Hematopoietic multipotent progenitor cell treated with erythropoietin and hydrocortisone succinate and interleukin-3 and kit ligand, for 8 days (in vitro differentiated cells): ENCODE data around the gene GALNT2.

Experiments used
- DNase-seq: peaks from one replicate; pipeline ENCODE4 v3.0.0-alpha.2; 2015

GALNT2 gene

DNA sequence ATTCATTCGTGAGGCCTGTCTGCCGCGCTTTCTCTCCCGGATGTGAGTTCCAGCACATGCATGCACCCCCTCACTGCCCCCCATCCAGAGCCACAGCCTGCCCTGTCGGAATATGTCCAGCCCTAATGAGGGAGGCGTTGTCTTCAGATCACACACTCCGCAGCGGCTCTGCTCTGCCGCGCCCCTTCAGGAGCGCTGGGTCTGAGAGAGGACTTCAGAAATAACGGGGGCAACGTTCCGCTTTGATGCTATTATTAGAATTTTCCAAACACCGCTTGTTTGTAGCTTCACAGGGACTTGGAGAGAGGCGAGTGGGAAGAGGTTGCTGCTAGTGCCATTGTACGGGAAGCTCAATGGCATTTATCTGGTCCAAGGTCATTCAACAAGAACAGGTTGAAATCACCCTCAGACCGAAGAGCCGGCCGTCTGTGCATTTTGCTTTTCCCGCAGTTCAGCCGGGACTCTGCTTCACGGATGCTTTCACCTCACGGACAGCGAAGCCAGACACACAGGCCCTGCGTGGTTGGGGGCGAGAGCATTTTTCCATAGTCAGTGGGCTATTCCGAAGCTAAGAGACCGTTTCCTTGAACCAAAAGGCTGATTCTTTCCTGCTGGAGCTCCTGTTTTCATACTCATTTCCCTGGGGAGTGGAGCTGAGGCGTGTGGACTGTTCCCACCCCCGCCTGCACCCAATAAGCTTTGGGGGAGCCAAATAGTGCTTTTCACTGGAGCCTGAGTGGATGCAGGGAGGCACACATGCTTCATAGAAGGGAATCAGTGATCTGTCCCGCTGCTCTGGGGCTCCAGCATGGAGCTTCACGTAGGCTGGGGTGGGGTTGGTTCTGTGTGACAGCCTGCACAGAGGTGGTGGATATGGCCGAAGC, 69.7 kb downstream of the GALNT2 start:
- DNase-seq, result no peak

DNA sequence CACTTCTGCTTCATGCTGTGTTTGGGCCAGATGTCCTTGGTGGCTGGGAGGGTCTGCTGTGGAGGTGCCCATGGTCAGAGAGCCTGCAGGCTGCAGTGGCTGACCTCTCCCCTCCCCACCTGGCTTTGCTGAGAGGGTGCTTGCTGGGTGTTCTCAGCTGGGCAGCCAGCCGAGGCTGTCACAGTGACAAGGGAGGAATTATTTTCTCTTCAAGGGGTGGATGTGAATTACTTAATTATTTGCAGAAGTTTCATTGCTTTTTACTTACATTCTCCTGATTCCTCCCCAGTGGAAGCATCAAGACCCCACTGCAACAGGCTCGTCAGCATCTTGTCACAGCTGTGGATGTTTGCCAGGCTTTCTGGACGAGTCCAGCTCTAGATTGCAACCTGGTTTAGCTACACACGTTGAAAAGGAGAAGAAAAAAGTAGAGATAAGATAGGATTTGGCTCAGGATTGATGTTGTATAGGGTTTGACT, 70.3 kb downstream of the GALNT2 start:
- DNase-seq, result peak; percentile 49

DNA sequence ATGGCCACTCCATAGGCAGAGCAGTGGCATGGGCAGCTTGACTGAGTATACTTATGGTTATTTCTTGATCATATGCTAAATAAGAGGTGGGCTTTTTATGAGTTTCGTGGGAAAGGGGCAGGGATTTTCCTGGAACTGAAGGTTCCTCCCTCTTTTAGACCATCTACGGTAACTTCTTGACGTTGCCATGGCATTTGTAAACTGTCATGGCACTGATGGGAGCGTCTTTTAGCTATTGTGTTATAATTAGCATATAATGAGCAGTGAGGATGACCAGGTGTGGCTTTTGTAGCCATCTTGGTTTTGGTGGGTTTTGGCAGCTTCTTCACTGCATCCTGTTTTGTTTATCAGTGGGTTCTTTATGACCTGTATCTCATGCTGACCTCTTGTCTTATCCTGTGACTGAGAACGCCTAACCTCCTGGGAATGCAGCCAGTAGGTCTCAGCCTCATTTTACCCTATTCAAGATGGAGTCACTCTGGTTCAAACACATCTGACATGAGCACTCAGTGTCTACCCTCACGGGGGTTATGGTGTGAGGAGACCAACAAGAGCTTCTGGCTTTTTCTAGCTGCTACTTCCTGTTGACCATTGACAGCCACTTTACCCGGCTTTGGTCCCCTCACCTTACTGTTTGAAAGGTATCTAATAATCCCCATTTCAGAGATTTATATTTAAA, 71.7 kb downstream of the GALNT2 start:
- peak; percentile 68 for DNase-seq

DNA sequence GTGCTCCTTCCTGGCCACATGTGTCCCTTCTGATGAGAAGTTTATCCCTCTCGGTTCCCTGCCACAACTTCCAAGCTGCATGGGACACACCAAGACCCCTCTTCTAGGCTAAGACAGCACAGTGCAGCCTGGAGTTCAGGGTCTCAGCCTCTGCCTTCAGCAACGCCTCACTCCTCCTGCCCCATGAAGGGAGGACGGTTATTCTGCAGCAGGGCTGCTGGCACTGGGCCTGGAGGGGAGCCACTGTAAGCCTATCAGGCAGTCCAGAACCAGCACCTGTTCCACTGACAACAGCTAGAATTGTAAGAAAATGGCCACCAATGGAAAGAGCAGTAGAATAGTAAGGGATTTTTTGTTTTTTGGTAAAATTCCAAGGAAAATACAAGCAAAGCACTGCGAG, 72.3 kb downstream of the GALNT2 start:
- DNase-seq, result peak; percentile 84

DNA sequence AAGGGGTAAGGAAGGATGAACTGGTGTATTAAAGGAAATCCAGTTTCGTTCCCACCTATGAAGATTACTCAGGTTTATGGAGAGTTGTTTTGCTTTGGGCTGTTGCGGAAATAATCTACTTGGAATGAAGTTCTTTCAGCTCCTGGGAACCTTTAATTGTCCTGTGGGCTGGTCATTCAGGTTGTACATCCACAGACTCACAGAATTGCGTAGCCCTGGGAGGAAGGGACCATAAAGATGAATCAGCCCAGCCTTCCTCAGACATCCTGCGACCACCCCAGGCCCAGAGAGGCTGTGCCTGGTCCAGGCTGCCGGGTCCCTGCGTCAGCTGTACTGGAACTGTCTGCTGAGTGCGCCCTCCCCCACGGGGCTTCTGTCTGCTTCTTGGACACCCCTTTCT, 72.7 kb downstream of the GALNT2 start:
- no peak for DNase-seq

DNA sequence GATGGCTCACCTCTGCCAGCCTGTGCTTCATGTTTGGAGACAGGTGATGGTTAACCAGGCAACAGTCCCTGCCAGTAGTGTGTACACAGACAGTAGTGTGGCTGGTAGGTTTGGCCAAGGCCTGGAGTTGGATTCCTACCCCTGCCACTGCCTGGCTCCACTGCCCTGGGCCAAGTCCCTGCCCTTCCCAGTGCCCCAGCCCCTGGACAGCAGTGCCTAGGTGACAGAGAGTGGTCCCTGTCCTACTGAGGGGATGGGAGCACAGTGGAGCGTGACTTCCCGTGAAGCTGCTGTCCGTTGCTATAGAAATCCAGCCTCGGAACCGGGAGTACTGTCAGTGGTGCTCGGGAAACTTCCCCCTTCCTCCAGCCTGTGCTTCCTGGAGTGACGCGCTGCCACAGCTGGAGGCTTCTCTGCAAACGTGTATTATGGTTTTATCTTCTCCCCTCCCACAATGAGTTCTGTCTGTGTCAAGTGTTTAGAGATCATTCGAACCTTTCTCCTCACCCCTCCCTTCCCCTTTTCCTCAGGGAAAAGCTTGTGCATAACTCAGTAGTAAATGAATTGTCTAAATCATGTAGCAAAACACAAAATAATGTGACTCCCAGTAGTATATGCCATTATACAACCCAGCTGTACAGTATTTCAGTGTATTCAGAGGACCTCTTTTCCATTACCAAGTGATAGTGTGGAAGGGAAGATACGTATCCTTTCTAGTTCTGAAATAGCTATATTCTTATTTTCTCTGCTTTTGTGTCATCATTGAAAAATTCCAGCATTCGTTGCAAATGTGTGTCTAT, 73.4 kb downstream of the GALNT2 start:
- DNase-seq, result peak; percentile 47

DNA sequence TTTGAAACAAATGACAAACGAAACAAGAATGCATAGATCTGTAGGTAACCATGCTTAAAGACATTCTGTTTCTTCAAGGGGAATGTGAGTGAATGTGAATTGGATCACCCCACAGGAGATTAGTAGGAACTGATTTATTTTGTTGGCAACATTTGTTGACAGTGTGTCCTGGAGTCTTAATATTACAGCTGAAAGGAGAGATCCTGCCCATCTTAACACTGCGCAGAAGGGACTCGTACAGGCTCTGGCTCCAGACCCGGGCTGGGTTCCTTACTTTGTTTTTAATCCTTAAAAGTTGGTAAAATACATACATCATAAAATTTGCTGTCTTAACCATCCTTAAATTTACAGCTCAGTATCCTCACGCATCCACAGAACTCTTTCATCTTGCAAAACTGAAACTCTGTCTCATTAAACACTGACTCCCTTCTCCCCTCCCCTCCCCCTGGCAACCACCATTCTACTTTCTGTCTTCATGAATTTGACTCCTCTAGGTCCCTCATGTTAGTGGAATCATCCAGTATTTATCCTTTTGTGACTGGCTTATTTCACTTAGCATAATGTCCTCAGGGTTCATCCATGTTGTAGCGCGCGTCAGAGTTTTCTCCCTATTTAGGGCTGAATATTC, 74.1 kb downstream of the GALNT2 start:
- DNase-seq, result no peak

DNA sequence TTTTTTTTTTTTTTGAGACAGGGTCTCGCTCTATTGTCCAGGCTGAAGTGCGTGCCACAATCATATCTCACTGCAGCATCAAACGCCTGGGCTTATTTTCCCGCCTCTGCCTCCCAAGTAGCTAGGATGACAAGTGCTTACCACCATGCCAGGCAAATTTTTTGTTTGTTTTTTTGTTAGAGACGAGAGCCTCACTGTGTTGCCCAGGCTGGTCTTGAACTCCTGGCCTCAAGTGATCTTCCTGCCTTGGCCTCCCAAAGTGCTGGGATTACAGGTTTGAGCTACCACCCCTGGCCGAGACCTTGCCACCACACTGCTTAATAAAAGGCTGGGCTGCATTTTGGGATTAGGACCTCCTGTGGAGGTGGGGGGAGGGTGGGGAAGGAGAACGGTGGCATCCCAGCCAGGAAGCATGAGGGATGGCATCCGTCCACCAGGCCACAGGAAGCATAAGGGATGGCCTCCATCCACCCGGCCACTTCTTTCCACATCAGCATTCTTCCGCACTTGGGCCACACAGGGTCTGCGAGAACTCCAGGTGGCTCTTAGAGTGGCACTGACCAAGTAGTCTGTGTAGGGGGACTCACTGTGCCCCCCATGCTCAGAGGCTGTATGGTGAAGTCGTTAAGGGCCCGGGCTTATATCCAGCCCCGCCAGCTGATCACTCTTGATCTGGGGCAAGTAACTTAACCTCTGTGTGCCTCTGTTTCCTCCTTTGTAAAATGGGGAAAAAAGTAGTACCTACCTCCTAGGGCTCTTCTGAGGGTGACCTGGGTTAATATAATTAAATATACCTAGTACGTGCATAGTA, 75.0 kb downstream of the GALNT2 start:
- DNase-seq, result no peak

DNA sequence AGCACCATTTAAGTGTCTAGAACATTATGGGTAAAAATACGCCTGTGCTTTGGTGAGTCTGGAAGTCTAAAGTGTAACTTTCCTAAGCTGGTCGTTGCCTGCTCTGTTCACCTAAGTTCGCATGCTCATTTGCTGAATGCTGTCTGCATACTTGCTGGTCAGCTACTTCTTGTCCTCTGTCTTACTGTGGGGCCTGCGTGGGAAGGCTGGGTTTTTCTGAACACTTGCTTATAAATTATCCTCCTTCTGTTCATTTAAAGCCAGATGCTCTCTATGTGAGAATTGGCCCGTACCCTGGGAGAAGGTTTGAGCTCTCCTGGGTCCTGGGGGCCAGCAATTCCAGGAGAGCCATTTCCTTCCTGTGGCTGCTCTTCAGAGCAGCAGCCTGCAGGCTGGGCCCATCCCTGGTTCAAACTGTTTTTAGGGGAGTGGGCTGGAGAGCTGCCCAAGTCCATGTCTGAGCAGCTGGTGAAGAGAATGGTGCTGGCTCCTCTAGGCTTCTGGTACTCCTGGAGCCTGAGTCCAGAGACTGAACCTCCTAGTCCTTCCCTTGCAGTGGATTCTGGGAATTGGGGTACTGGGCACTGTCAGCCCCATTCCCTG, 75.7 kb downstream of the GALNT2 start:
- DNase-seq, result no peak

DNA sequence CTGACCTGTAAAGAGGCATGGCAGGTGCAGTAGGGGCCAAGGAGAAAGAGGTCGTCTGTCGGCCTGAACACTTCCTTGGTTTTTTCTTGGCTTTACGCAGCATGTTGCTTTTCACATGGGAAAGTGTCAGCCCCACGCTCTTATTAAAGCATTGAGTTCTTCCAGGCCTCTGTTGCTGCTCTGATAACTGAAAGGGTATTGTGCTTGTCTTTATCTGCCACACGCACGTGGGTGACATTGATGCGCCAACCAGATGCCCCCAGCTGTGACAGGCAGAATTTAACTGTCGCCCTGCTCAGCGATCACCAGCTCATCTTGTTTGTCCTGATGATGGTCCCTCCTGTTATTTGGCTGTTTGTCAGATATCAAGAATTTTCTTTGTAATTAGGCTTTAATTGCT, 76.5 kb downstream of the GALNT2 start:
- DNase-seq, result peak; percentile 99

DNA sequence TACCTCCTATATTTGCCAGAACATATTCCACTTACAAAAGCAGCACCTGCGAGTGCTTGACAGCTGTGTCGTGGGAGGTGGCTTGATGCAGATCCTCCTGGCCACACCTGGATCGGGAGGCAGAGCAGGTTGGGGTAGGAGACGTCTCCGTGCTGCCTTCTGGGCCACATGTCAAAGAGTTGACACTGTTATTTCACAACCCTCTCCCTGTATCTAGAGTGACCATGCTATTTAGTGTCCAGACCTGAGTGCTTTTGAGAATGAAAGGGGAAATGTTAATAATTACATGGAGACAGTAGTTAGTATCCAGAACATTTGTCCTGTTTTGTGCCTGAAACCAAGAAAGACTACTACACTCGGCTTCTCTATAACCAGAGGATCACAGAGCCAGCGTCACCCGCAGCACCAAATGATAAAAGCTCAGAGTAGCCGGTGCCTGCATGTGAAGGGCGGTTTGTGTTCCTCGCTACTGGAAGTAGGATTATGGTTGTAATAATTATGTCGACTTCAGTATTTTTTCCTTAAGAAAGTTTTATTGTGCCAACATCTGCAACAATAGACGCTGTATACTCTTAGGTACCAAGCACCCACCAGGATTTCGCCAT, 77.1 kb downstream of the GALNT2 start:
- no peak for DNase-seq

DNA sequence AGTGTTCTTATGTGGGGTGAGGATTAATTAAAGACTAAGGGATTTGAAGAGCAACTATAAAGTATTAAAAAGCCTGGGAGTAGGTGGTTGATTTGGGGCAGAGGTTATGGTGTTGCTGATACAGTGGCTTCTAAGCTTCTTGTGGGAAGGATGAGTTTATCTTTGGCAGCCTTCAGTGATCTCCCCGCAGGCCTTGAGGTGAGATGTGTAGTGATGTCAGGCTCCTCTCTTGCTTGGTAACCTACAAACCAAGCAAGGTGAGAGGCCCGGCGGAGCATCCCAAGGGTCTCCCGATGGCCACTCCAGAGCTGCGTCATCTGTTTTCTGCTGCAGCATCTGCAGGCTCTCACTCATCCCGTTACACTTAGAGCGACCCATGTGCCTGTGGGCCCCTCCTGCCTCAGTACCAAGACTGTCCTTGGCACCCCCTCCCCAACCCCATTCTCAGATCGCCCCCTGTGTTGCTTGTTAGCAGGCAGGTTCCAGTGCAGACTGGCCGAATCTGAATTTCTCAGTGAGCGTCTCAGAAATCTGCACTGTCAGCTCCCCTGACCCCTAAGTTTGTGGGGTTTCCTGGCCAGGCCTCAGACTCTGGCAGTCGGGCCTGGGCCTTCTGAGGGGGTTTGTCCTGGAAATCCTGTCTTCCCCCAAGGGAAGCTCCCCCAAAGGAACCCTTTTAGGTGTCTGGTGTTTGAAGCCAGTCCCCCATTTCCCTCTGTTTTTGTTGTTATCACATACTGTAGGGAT, 77.9 kb downstream of the GALNT2 start:
- DNase-seq, result peak; percentile 75

DNA sequence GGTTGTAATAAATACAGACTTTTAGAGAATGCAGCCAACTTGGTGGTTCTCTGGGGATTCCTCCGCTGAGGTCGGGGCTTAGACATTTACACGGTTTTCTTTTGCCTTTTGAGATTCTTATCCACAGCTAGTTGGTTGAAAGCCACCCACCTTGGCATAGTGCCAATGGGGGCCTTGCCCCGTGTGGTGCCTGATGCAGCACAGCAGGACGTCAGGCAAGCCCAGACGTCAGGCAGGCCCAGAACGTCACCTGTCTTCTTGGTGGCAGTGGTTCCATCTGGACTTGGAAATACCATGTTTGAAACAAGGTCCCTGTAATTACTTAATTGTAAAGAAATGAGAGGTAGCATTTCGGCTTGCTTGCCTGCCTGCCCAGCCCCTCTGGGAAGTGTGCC, 78.5 kb downstream of the GALNT2 start:
- DNase-seq, result peak; percentile 90

DNA sequence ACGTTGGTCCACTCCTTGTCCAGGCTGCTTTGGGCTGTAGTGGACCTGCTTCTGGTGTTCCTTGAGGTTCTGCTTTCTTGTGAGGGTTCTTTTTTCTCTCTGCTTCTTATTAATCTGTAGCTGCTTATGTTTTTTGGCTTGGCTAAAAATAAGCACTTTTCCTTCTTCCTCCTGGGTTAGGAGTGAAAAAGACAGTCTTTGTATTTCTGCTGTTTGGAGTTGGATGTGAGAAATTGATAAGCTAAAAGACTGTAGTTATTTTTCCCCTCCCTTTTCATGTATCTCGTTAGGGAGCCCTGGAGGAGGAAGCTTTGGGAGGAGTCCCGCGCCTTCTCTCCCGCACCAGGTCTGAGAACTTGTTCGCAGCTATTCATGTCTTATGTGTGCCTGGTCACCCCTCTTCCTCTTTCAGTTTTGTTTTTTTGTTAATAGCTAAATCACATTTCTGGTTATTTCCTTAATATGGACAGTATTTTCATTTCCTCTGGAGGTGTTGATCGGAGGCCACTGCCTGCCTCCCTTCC, 79.0 kb downstream of the GALNT2 start:
- peak; percentile 90 for DNase-seq

DNA sequence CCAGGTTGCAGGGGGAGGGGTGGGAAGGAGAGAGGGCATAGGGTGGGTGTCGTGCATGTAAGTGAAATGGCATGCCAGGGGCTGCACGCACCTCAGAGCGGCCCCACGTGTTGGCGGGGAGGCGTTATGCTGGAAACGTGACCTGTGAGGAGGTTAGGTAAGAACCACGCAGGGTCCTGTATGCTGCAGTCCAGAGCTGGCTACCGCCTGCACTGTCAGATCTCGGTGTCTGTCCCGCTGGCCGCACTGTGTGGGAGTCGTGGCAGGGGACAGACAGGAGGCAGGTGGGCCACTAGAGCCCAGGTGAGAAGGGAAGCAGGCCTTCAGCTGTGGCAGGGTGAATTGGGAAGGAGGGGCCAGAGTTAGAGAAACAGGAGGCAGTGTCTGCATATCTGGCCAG, 79.7 kb downstream of the GALNT2 start:
- DNase-seq, result no peak

DNA sequence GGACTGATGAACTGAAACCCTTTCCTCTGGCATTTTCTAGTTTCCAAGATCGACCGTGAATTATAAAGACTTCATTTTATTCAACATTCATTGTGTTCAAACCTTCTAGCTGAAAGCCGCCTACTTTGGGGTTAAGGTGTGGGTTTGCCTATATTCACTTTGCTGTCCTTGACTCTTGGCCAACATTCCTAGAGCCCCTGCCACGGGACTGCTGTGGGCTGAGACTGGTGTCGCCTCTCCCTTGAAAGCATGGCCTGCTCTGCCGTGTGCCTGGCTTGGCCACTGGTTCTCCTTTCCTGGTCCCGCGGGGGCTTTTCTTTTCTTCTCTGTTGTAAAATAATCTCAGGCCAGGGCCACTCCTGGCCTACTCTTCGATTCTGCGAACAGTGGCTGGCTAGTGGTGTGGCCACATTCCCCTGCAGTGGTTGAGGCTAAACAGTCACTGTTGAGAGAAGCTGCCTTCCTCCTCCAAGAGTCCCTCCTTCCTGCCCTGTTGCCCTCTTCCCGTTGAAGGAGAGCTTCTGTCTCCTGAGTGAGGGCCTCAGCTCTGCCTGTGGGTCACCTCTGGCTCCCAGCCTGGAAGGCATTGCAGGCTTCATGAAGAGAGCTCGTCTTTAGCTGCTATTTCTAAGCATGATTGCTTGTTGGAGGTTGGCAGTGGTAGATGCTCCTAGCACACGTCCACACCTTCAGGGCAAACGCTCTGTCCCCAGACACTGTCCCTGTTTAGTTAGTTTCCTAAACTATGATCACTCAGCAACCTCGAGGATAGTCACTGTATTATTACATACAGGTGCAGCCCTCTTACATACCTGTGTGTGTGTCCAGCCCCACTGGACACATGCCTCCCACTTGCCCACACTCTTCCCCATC, 80.5 kb downstream of the GALNT2 start:
- no peak for DNase-seq

DNA sequence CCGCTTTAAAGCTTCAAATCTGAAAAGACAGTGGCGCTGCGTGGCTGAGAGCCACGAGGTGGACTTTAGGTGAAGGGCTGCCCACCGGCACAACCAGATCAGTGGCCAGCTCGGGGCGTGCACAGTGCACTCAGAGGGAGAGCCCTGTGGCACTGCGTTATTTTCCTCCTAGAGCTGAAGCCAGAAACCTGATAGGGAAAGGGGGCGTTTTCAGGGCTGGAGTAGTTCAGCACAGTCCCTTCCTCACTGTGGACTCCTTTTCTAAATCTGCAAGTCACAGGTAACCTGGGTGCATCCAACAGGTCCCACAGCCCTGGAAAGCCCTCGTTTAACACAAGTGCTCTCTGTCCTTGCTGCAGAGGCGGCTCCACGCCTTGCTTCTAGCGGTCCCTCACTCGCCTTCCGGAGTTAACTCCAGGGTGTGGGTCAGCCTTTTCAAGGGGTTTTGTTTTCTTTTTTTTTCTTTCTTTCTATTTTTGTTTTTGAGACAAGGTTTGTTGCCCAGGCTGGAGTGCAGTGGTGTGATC, 81.2 kb downstream of the GALNT2 start:
- no peak for DNase-seq

DNA sequence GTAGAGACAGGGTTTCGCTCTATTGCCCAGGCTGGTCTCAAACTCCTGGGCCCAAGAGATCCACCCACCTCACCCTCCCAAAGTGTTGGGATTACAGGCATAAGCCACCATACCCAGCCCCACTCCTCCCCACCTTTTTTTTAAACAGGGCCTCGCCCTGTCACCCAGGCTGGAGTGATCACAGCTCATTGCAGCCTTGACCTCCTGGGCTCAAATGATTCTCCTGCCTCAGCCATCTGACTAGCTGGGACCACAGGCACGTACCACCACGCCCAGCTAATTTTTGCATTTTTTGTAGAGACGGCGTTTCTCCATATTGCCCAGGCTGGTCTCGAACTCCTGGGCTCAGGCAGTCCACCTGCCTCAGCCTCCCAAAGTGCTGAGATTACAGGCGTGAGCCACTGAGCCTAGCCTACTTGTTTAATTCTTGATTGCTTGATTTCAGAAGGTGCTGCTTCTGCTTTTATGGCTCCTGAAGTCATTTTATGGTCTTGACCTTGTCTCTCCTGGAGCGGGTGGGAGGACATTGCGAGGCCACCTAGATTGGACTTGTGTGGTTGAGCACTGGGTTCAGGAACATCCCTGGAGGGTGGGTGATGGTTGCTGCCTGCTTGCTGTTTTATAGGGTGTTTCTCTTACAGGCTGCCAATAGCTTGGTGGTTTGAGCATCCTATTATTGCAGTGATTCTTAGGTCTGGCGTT, 81.9 kb downstream of the GALNT2 start:
- no peak for DNase-seq
